ENCODE results near the gene NEK7. TPM values are rescaled to one million over a fixed set of nuclear protein-coding genes. Genes with fewer than 3 reads are reported as not detected.
A peak's percentile ranks its signal among the peaks of the same experiment; 100 is the strongest.

NEK7 gene
- total RNA-seq, 2 experiments from 2014 or later: 49.1 to 49.3 TPM

DNA sequence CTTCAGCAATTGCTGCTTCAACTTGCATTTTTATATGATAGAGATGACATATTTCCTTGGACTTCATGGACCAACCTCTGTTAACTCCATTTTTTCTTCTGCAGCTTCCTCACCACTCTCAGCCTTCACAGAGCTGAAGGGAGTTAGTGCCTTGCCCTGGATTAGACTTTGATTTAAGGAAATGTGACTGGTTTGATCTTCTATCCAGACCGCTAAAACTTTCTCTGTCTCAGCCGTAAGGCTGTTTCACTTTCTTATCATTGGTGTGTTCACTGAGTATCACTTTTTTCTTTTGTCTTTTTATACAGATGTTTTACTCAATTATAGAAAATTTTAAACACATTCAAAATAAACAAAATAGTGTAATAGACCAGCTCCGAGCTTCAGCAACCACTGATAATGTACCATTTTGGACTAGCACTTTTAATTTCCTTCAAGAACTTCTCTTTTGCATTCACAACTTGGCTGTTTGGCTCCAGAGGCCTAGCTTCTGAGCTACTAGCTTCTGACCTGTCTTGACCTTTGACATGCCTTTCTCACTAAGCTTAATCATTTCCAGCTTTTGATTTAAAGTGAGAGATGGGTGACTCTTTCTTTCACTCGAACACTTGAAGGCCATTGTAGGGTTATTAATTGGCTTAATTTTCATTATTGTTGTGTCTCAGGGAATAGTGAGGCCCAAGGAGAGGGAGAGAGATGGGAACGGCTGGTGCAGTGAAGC is 9.3 kb downstream of the NEK7 start:
- peak; percentile 54 for DNase-seq
- peak overlapping the region; percentile 68 for H3K4me3 Mint-ChIP-seq
- H3K27me3 Mint-ChIP-seq: no peaks in the 10 kb centered on the region
- ChIA-PET CTCF (interaction anchor here (0.6 to 2.4 kb wide), 4 partner anchors 10 to 18 kb away, joined by 3 to 9 read pairs (median 6); partner anchors contain the start of gene NEK7), POLR2A (no interaction called here)
- peaks cover 17% of the 10 kb centered on the region for H3K36me3 Mint-ChIP-seq (ENCODE audit: low read depth)
- peak overlapping the region; percentile 91 for H3K27ac Mint-ChIP-seq
- peaks cover 84% of the 10 kb centered on the region for H3K4me1 Mint-ChIP-seq
- peaks cover 3% of the 10 kb centered on the region for H3K9me3 Mint-ChIP-seq

DNA sequence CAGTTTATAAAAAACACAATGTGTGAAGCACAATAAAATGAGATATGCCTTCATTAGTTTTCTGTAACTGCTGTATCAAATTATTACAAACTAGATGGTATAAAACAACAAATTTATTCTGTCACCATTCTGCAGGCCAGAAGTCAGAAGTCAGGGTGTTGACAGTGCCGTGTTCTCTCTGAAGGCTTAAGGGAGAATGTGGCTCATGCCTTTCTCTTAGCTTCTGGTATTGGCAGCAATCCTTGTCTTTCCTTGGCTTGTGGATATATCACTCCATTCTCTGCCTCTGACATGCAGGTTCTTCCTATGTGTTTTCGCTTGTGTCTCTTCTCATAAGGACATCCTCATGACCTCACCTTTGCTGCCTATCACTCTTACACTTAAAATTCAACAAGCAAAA is 10.1 kb downstream of the NEK7 start:
- CTCF ChIA-PET: interaction anchor here (1.0 to 2.4 kb wide), 4 partner anchors 8 to 19 kb away, joined by 3 to 9 read pairs (median 4); partner anchors contain the start of gene NEK7
- peak overlapping the region; percentile 91 for H3K27ac Mint-ChIP-seq
- DNase-seq: no peak

DNA sequence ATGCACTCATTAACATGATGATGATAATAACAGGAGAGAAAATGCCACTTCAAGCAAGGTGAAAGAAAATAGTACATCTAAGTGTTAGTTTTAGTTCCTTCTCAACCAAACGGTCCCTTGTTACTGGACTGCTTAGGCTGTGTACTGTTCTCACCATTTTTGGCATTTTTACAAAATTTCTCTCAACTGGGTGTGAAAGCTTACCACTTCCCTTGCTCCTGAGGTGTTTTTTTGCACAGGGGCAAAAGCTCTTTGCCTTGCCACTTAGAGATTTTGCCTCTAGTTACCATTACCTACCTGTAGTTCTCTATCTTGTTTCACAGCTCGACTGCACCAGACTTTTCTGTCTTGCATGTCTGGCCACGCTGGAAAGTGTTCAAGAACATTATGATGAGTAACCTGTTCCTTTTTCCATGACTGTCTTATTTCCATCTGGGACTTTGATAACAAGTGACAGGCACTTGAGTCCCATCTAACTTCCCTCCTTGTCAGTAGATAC is 10.7 kb downstream of the NEK7 start:
- Mint-ChIP-seq H3K36me3 (ENCODE audit: low read depth) (peaks cover 19% of the 10 kb centered on the region), H3K27ac (peak overlapping the region; percentile 91), H3K4me1 (peaks cover 81% of the 10 kb centered on the region), H3K27me3 (no peaks in the 10 kb centered on the region), H3K9me3 (peaks cover 3% of the 10 kb centered on the region), H3K4me3 (peak overlapping the region; percentile 28)
- POLR2A ChIA-PET: interaction anchor here (0.6 kb wide), 1 partner anchor 92 kb away, joined by 3 read pairs; no protein-coding TSS in a partner anchor
- CTCF ChIA-PET: interaction anchor here (1.0 to 1.4 kb wide), 3 partner anchors 8 to 19 kb away, joined by 3 to 4 read pairs (median 3); partner anchors contain the start of gene NEK7
- peak; percentile 31 for DNase-seq

More for the DNA sequence above, 10.1 kb downstream of the NEK7 start:
- POLR2A ChIA-PET: no interaction called here
- Mint-ChIP-seq H3K9me3 (peaks cover 3% of the 10 kb centered on the region), H3K36me3 (ENCODE audit: low read depth) (peaks cover 19% of the 10 kb centered on the region), H3K4me1 (peaks cover 81% of the 10 kb centered on the region), H3K27me3 (no peaks in the 10 kb centered on the region), H3K4me3 (peak overlapping the region; percentile 28)

DNA sequence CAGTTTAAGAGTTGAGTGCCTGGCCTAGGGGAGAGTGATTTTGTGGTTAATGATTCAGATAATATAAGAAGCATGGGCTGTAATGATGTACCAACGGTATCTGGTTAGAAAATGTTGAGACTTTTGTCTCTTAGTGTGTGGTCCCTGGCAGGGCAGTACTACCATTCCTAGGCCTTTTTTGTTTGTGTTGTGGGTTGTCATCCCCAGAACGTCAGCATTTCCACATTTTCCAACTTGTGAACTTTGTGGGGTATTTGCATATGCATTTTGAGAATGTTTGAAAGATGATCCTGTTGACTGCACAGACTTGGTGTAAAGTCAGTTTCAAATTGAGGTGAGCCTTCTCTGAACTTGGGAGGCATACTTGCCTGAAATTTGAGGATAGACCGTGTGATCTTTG is 11.4 kb downstream of the NEK7 start:
- POLR2A ChIA-PET: no interaction called here

DNA sequence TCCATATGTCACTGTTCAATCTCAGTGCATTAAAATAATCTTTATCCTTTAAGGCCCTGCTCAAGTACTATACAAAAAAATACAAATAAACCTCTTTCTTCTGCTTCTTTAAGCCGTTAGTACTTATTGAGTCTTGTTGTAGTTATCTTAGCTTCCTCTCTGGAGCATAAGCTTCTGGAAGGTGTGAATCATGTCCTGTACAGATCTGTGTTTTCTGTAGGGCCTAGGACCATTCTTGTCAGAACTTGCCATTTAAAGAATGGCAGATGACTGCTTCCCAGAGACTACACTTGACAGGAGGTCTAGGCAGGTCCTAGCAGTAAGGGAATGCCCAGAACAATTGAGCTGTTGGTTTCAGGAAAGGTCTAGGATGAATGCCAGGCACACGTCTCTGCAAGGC is 12.9 kb downstream of the NEK7 start:
- H3K9me3 Mint-ChIP-seq: peaks cover 3% of the 10 kb centered on the region
- ChIA-PET POLR2A (no interaction called here), CTCF (interaction anchor here (1.7 kb wide), 1 partner anchor 14 kb away, joined by 4 read pairs; no protein-coding TSS in a partner anchor)
- H3K27me3 Mint-ChIP-seq: no peaks in the 10 kb centered on the region
- no peak for DNase-seq
- peaks cover 14% of the 10 kb centered on the region for H3K36me3 Mint-ChIP-seq (ENCODE audit: low read depth)
- H3K4me3 Mint-ChIP-seq: no peak overlapping the region
- H3K27ac Mint-ChIP-seq: peak overlapping the region; percentile 51
- H3K4me1 Mint-ChIP-seq: peaks cover 88% of the 10 kb centered on the region

More for the DNA sequence above, 11.4 kb downstream of the NEK7 start:
- Mint-ChIP-seq H3K9me3 (peaks cover 3% of the 10 kb centered on the region), H3K27ac (peak overlapping the region; percentile 91), H3K36me3 (ENCODE audit: low read depth) (peaks cover 18% of the 10 kb centered on the region), H3K4me1 (peaks cover 86% of the 10 kb centered on the region), H3K4me3 (peak overlapping the region; percentile 3), H3K27me3 (no peaks in the 10 kb centered on the region)
- CTCF ChIA-PET: interaction anchor here (1.1 to 1.7 kb wide), 3 partner anchors 9 to 12 kb away, joined by 3 to 4 read pairs (median 4); partner anchors contain the start of gene NEK7
- no peak for DNase-seq

DNA sequence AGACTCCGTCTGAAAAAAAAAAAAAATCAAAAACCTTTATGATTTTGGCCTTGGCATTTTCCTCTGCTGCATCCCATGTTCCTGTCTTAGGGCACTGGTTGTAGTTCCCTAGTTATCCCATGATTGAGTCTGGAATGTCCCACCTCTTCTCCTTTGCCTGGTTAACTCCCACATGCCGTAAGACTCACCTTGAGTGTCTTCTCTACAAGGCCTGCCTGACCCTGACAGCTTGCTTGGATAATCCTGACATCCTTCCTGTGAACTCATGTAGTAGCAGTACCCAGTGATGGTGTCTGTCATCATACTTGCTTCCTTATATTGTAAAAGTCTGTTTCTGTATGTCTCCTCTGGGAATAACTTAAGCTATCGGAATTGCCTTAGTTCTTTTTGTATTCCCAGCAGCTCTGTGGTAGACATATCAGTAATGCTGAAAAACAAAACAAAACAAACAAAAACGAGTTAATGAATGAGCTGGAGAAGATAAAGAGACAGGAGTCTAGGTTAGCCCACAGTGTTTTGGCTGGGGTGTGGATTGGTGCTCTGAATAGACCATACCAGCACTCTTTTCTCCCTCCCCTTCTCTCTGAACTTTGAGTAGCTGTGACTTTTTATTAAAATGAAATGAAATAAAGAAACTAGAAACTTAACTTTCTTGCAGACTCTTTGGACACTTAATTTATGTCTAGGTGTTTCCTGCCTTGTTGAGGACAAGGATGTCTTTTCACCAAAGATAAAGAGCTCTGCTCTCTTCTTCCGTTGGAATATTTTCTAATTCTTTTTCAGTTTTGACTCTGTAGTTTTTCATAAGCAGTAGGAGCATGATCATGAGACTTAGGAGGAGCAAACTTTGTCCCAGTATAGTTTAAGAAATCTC is 15.1 kb downstream of the NEK7 start:
- no peaks in the 10 kb centered on the region for H3K27me3 Mint-ChIP-seq
- peaks cover 87% of the 10 kb centered on the region for H3K4me1 Mint-ChIP-seq
- peaks cover 11% of the 10 kb centered on the region for H3K36me3 Mint-ChIP-seq (ENCODE audit: low read depth)
- ChIA-PET POLR2A (no interaction called here), CTCF (interaction anchor here (0.6 to 3.2 kb wide), 7 partner anchors 11 to 248 kb away, joined by 3 to 12 read pairs (median 3); partner anchors contain the start of gene NEK7)
- no peak for DNase-seq
- peaks cover 3% of the 10 kb centered on the region for H3K9me3 Mint-ChIP-seq
- H3K27ac Mint-ChIP-seq: peak overlapping the region; percentile 67
- H3K4me3 Mint-ChIP-seq: no peak overlapping the region

DNA sequence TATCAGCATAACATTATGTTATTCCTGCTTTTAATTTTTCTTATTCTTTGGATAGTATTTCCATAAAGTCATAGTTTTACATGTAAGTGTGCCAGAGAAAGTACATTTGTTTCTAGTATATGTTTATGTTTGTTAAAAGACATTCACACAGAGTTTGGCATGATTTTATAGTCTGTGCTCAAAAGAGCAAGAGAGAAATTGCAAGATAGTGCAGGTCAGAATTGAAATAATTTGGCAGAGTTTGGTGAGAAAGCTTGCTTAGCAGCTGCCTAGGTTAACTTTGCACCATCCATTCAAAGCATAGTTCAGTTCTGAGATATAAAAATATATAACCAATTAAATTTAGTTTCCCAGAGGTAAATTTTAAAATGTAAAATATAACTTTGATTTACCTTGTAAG is 17.0 kb downstream of the NEK7 start:
- POLR2A ChIA-PET: interaction anchor here (0.6 kb wide), 1 partner anchor 445 kb away, joined by 6 read pairs; no protein-coding TSS in a partner anchor
- DNase-seq: no peak
- Mint-ChIP-seq H3K36me3 (ENCODE audit: low read depth) (peaks cover 11% of the 10 kb centered on the region), H3K27me3 (no peaks in the 10 kb centered on the region), H3K4me1 (peaks cover 87% of the 10 kb centered on the region), H3K27ac (no peak overlapping the region), H3K4me3 (no peak overlapping the region), H3K9me3 (peaks cover 5% of the 10 kb centered on the region)
- CTCF ChIA-PET: interaction anchor here (1.2 to 3.2 kb wide), 4 partner anchors 9 to 228 kb away, joined by 4 to 12 read pairs (median 6); no protein-coding TSS in a partner anchor

DNA sequence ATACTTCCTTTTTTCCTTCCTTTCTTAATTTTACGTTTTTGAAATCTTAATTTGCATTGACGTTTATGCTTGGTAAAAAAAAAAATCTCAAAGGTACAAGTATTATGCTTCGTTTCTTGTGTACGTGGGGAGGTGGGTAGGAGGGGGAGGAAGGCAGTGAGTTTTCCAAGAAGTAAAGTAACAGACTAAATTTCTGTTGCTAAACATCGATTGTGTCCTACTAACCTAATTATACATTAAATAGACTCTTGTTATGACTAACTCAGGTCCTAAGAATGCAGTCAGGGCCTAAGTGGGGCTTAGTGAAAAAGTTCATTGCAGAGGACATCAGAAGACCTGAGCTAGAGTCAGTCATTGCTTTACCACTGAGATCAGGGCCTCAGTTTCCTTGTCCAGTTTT is 17.5 kb downstream of the NEK7 start:
- peaks cover 5% of the 10 kb centered on the region for H3K9me3 Mint-ChIP-seq
- H3K4me3 Mint-ChIP-seq: peak overlapping the region; percentile 22
- CTCF ChIA-PET: interaction anchor here (1.2 to 3.2 kb wide), 5 partner anchors 9 to 228 kb away, joined by 4 to 12 read pairs (median 5); no protein-coding TSS in a partner anchor
- H3K27me3 Mint-ChIP-seq: no peaks in the 10 kb centered on the region
- H3K36me3 Mint-ChIP-seq (ENCODE audit: low read depth): peaks cover 11% of the 10 kb centered on the region
- H3K4me1 Mint-ChIP-seq: peaks cover 86% of the 10 kb centered on the region
- DNase-seq: no peak
- peak overlapping the region; percentile 81 for H3K27ac Mint-ChIP-seq
- POLR2A ChIA-PET: no interaction called here

DNA sequence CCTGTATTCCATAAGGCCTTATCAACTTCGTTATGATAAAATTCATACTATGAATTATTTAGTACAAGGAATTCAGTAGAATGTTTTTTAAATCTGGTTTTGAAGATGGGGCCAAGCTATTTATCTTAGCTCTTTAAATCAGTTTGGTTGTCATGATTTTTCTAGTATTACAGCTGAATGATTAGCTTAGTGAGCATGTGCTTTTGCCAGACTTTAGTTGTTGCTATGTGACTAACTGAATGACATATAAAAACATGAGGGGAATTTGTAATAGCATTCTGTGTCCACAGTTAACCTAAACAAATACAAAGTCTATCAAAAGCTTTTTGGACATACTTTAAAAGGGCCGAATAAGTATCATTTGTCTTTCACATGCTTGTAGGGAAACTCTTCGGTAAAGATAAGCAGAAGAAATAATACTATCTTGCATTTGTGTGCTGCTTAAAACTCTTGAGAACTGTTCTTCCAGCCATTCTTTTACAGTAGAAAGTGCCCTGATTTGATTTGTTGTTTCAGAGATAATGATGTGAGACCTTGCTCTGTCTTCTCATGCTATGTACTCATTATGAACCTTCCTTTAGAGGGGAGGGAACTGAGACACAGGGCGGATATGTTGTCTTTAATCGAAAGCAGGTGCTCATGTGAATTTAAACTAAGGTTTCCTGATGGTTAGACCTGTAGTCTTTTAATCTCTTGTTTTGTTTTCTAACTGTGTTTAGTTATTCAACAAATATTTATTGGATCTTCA is 18.8 kb downstream of the NEK7 start:
- Mint-ChIP-seq H3K27me3 (no peaks in the 10 kb centered on the region), H3K36me3 (ENCODE audit: low read depth) (peaks cover 2% of the 10 kb centered on the region), H3K4me1 (peaks cover 86% of the 10 kb centered on the region), H3K4me3 (peak overlapping the region; percentile 25), H3K27ac (peak overlapping the region; percentile 71), H3K9me3 (peaks cover 3% of the 10 kb centered on the region)
- CTCF ChIA-PET: interaction anchor here (1.5 to 1.7 kb wide), 2 partner anchors 12 to 19 kb away, joined by 4 to 5 read pairs; partner anchors contain the start of gene NEK7
- peak; percentile 24 for DNase-seq
- POLR2A ChIA-PET: no interaction called here

DNA sequence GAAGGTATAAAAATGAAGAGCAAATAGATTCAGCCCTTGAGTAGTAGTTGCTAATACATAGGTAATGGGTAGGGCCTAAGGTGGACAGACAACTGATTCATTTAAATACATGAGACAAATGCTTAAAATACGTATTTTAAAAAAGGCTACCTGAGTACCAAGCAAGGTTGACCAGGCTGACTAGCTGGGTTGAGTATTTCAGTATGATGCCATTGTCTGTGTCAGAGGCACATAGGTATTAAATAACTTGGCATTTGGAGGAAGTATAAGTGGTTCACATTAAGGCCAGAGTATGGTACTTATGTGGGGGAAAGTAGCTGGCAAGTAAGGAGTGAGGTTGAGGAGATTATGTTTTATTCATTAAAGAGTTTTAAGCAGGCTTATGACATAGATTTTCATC is 19.4 kb downstream of the NEK7 start:
- H3K36me3 Mint-ChIP-seq (ENCODE audit: low read depth): peaks cover 2% of the 10 kb centered on the region

DNA sequence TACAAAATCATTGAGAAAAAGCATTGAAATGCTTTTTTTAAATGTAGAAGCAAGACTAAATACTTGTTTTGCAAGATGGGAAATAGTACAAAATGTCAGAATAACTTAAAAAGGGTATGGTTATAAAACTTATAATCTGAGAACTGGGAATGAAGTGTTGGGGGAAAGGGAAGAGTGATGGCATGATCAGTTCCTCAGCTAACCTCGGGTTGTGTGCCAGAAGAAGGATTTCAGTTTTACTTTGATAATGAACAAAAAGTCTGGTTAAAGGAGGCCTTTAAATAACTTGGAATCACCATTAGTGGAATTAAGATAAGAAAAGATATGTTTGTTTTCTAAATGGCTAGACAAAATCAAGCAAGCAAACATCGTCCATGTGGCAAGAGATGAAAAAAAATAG is 20.7 kb downstream of the NEK7 start:
- H3K9me3 Mint-ChIP-seq: peaks cover 4% of the 10 kb centered on the region
- CTCF ChIA-PET: interaction anchor here (1.7 to 2.5 kb wide), 2 partner anchors 9 to 12 kb away, joined by 5 to 9 read pairs; no protein-coding TSS in a partner anchor
- no peaks in the 10 kb centered on the region for H3K27me3 Mint-ChIP-seq
- POLR2A ChIA-PET: no interaction called here
- H3K27ac Mint-ChIP-seq: peak overlapping the region; percentile 43
- no peak overlapping the region for H3K4me3 Mint-ChIP-seq
- no peak for DNase-seq
- peaks cover 87% of the 10 kb centered on the region for H3K4me1 Mint-ChIP-seq
- peaks cover 4% of the 10 kb centered on the region for H3K36me3 Mint-ChIP-seq (ENCODE audit: low read depth)

More for the DNA sequence above, 19.4 kb downstream of the NEK7 start:
- CTCF ChIA-PET: interaction anchor here (1.5 to 1.7 kb wide), 2 partner anchors 11 to 20 kb away, joined by 4 to 5 read pairs; partner anchors contain the start of gene NEK7
- peaks cover 3% of the 10 kb centered on the region for H3K9me3 Mint-ChIP-seq
- H3K27ac Mint-ChIP-seq: peak overlapping the region; percentile 71
- H3K27me3 Mint-ChIP-seq: no peaks in the 10 kb centered on the region
- H3K4me1 Mint-ChIP-seq: peaks cover 87% of the 10 kb centered on the region
- H3K4me3 Mint-ChIP-seq: peak overlapping the region; percentile 25
- no peak for DNase-seq
- POLR2A ChIA-PET: no interaction called here
